ENCODE measurements around the gene ZBTB16.

The ZBTB16 gene

DNA sequence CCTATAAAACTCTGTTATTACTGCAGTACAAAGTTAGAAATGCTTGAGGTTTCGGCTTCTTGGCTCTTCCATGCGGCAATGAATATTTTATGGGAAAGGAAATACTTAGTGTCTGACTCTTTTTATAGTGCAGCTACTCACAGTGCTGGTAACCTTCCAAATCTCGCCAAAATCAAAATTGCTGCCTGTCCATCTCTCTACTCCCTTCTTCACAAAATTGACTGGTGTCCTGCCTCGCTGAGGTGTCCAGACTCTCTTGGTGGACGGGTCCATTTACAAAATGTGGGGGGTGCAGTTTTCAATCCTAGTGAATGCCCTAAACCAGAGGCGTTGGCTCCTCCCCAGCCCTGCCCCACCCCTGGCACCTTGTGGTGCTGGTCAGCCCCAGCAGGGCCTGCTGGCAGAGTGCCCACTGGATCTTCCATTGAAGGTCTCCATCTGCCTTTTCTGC lies 73.5 kb downstream of the ZBTB16 start:
- DNase-seq = no peak

DNA sequence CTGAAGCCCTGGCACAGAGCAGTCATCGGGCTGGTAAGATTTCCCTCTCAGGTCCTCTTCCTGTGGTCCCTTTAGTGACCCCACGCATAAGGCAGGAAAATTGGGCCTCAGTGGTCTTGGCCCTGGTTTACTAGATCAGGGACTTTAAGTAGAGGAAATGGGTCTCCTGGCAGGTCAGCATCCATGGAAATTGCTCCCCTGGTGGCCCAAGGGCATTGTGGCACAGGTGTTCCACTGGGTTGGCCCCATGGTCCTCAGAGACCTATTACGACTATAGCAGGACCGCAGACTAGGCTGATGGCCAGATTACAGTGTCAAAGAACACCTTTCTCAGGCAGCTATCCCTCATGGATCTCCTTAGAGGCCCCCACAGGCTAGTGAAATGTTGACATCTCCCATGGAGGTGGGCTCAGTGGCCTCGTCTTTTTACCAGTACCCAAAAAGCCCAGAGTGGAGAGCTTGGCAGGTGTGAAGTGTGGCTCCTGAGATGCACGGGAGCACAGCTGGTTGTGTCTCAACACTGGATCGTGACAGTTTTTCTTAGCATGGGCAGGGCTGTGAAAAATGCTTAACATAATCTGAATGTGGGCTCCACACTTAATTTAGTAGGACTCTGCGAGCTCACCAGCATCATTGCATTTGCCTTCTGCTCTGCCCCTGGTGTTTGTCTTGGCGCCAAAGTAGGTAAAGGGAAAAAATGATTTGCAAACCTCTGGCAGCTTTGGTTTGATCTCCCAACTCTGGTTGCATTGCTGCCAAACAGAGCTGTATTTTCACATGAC lies 74.2 kb downstream of the ZBTB16 start:
- DNase-seq = no peak

DNA sequence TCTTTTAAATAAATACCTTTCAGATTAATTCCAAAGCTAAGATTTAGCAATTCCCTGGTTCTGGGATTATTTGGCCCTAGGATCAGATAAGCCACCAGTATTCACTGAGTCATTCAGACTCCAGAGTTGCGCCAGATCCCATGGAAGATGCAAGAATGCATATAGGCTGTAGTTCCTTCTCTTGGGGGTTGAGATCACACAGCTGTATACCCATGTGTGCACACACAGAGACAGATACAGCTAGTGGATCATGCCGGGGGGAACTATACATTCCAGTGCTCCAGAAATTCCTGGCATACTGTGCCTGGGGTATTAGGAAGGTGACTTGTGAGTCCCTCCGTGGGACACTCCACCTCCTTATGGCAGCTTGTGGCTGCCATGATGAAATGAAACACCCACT lies 75.4 kb downstream of the ZBTB16 start:
- DNase-seq = no peak

DNA sequence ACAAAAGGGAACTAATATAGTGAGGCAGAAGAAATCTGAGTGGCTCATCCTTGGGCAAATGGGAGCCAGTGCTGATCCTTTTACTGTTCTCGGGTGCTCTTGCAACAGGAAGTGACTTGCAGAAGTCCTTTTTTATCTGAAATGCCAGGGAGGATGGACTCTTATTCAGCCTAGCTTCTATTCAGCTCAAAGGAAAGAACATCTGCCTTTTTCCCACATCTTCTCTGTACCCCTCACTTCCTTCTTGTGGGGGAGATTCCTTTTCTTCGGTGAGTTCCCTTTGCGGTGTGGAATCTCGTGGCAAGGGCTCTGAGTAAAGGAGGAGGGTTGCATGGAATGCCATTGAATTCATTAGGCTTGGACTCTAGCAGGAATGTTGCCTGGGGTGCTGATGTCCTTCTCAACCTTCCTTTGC lies 76.2 kb downstream of the ZBTB16 start:
- no peak for DNase-seq

DNA sequence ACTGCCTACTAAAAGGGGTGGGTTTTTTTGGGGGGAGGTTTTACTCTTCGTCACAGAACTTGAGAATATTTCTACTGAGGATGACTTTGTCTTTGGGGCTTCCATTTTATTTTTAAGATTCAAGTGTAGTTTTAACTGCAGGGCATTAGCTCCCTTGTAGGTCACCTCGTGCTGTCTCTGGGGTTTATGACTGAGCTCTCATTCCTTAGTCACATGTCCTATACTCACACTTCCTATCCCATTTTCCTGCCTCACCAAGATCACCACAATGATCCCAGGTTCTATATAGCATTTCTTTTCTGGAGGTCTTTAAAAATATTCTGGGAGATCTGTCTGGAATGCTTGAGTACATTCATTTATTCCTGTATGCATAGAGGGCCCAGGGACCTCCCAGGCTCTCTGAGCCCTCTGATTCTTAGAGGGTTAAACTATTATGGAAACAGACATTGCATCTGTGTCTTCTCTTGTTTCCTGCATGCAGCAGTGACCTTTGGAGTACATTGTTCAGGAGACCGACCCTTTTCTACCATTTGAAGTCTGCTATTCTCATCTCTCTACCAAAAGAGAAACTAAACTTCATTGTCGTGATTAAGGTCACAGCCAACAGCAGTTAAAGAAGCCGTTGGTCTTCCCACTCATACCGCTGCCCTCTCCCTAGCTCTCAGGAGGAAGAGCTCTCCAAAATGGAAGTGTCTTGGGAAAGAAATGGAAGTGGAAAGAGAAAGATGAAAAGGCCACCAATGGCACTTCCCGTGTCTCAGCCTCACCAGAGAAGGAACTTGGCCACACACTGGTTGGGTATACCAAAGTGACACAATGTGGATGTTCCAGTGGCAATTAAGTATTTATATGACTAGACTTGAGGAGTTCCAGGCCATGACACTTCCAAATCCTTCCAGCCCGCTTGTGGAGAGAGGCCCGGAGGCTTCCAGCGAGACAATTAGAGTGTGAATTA lies 77.5 kb downstream of the ZBTB16 start:
- DNase-seq = no peak

DNA sequence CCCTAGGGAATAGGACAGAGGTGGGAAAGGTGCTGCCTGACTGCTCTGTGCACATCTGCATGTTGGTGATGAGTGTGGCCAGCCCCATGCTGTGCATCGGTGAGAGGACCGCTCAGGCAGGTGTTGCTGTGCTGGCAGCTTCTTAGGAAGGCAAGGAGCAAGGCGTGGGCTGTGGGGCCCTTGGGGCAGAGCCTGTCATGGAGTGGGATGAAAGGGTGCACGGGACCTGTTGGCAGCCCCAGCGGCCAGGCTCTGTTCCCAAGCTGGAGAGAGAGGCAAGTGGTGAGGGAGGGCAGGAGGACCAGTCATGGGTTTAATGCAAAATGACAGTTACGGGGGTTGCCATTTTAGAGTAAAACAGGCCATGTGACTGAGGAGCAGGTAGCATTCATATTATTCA lies 78.3 kb downstream of the ZBTB16 start:
- DNase-seq = no peak

DNA sequence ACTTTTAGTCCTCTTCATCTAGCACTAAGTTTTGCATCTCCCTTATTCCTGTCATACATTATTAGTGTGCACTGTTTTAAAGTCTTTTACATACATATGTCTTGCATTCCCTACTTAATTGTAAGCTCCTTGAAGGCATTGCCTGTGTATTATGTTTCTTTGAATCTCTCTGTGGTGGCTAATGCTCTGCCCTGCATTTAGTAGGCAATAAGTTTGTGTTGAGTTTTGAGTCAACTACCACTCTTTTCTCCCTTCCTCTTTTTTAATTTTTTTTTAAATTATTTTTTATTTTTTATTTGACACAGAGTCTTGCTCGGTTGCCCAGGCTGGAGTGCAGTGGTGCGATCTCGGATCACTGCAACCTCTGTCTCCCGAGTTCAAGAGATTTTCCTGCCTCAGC lies 78.9 kb downstream of the ZBTB16 start:
- no peak for DNase-seq

DNA sequence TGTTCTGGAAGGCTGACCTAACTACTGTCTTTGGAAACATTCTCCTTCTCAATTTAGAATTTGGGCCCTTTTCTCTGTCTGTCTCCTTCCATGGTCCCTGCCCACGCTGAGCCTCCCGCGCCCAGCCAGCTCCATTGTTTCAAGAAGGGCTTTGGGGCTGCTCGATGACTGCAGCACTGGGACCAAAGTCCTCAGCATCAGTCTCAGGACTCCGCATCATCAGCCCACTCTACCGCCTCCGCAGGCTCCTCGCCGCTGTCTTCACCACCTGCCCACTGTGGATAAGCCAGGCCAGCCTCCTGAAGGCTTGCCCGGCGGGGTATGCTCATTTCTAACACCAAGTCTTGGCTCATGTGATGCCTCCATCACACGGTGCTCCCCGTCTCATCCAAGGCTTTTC lies 81.3 kb downstream of the ZBTB16 start:
- no peak for DNase-seq

DNA sequence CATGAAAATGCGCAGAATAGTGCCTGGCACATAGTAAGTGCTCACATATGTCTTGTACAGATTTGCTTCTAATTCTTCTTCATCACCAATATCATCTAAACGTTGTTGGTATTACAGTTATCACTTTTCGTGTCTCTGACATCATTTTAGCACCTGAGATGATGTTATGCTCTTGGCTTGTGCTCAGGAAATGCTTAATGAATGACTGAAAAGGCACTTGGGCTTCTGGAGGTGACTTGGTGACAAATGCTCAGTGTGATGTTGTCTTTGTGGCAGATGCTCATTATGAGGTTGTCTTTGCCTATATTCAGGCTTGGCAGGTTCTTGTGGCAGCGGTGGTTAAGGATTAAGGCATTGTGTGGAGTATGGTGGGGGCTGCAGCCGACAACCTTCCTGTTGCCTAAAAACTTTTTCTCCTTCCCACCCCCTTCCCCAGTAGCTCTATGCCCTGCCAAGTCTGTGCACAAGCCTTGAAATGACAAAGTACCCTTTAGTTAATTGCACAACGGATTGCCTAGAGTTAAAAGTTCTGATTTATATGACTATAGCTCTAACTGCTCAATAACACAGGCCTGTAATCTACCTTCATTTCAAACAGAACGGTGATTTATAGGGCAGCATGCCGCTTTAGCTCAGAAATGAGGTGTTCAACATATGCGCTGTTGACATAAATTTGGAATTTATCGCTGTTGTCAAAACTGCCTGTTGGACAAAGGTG lies 82.5 kb downstream of the ZBTB16 start:
- no peak for DNase-seq

DNA sequence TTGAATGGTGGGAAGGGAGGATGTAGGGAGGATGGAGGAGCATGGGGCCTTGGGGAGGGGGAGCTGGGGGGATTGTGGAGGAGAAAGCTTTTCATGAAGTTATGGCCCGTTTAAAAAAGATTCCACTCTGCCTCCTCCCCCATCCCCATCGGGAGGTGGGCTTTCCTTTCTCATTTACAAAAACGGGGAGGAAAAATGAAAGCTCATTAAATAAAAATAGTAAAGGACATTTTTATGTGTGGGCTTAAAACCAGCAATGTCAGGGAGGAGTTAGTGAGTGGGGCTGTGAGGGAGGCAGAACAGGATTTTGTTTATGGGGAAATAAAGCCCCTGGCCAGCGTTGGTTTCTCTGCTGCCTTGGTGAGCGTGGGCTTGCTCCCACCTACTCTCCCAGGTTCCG lies 83.2 kb downstream of the ZBTB16 start:
- DNase-seq = no peak

DNA sequence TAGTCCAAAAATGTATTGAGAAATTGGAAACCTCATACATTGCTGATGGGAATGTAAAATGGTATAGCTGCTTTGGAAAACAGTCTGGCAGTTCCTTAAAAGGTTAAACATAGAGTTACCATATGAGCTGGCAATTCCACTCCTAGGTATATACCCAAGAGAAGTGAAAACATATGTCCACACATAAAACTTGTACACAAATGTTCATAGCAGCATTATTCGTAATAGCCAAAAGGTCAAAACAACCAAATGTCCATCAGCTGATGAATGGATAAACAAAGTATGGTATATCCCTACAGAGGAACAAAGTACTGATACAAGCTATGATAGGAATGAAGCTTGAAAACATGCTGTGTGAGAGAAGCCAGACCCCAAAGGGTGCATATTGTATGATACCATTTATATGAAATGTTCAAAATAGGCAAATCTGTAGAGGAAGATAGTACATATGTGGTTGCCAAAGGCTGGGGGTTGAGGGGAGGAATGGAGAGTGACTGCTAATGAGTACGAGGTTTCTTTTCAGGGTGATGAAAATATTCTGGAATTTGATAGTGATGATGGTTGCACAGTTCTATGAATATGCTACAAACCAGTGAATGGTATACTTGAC lies 85.8 kb downstream of the ZBTB16 start:
- DNase-seq = no peak

DNA sequence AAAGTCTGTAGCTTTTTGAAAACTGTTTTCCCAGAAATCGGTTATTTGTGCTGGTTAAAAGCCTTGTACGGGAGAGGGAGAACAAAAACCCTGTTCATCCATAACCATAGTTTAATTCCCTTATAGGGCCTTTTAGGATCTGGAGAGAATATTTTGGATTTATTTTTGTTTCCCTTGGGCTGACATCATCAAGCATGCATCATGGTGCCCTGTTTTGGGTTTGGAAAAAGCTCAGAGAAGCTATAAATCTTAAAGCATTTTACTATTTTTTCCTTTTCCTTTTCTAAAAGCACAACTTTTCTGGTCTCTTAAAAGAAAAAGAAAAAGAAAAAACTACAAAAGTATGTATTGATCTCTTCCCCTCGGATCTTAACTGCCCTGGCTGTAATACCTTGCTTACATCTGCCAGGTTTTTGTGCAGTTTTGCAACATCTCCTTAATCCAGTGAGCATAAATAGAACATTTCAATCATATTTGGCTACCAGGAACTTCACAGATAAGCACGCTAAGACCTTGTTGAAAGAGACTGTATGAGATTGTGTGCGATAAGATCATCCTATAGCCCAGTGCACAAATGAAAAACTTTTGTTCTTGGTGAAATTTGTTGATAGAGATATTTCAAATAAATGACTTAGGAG lies 88.0 kb downstream of the ZBTB16 start:
- DNase-seq = no peak

DNA sequence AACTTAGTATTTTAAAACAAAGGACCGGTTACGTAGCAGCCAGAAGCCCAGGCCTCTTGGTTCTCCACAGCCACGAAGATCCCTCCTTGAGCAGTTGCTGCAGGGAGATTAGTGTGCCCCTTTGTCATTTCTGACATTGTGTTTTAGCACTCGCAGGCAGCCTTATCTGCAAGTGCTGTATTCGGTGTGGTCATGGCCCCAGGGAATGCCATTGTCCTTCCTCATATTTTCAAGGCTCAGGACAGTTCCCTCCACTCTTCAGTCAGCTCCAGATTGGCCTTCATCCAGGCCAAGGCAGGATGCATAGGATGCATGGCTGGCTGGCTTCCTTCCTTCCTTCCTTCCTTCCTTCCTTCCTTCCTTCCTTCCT lies 88.5 kb downstream of the ZBTB16 start:
- DNase-seq = no peak

DNA sequence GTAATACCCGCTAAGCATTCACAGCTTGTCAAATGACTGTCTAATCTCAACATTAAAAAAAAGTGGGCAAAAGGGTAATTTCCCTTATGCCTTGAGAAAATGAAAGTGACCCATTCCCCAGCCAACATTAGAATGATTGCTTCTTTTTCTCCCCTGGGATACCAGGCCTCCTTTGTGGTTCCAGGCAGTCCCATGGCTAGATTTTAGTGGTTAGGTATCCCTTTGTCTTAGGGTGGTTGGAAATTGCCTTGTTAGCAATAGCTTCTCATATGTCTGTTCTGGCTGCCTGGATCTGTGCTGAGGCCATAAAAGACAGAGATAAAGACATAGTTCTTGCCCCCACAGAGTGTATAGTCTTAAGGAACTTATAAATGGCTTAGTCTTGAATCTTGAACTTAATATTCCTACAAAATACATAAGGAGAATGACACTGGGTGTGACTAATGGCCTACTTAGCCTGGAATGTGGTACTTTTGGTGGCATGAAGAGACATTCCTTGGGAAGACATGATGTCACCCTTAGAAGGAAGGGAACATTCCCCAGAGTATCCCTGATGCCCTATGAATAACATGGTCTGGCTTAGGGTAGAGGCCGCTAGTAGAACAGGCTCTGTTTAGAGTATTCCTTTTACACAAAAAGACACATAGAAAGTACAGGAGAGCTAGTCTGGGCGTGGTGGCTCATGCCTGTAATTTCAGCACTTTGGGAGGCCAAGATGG lies 90.3 kb downstream of the ZBTB16 start:
- no peak for DNase-seq

DNA sequence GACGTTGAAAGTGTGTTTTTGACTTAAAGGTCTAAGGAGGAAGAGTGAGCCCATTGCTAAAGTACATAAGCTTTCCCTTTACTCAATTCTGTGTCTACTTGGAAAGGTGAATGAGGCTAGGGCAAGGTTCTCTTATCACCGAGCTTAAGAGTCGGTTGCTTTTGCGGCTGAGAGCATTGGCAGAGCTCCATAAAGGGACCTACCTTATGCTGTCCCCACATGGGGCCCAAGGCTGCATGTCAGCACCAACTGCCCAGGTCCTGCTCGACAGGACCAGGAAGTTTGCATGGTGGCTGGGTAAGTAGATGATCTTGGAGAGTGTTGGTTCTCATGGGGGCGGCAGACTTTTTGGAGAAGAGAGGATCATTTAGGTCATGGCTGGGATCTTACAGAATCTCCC lies 91.2 kb downstream of the ZBTB16 start:
- no peak for DNase-seq

DNA sequence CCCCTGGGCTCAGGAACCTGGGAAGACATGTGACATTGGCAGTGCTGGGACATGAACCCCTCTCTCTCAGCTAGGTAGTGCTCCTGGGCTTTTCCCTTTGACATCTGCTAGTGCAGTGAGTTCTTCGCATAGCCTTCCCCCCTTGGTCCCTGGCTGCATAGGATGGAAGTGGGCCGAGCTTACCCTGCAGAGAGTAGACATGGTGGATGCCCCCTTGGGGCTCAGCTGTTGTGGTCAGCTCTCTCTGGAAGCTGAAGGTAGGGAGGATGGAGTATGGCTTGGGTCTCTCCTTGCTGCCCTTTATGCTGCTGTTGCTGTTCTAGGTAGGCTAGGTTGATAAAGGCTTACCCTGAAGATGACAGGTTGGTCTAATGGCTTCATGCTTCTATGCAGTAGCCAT lies 92.1 kb downstream of the ZBTB16 start:
- no peak for DNase-seq

DNA sequence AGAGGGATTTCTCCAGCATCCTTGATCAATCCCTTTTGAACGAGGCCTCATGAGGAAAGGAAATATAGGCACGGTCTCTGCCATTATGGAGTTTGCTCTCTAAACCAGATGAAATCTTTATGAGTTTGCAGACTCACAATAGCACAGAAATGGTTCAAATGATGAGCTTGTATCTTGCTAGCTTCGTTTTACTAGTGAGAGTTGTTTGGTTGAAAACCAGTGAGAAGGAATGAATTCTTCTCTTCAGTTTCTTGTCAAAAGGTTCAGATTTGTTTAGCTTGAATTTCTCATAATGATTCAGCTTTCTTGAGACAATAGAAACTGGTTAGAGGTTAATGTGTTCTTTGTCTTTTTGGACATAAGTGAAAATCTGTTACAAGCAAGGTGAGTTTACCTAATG lies 92.7 kb downstream of the ZBTB16 start:
- DNase-seq = no peak

DNA sequence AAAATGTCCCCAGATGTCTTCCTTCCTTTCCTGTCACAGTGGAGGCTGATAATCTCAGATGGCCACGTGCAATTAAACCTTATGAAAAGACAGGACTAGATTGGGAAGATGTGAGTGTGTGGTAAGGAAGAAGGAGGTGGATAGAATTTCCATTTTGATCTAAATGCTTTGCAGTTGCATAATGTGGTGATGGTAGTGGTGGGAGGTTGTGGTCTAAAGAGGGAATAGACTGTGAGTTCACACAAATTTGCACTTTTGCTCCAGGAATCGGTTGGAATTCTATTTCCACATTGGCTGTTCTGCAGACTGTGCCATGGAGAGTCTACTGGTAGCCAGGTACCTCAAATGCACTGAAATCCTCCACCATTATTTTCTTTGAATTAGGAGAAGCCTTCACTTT lies 93.3 kb downstream of the ZBTB16 start:
- DNase-seq = no peak

DNA sequence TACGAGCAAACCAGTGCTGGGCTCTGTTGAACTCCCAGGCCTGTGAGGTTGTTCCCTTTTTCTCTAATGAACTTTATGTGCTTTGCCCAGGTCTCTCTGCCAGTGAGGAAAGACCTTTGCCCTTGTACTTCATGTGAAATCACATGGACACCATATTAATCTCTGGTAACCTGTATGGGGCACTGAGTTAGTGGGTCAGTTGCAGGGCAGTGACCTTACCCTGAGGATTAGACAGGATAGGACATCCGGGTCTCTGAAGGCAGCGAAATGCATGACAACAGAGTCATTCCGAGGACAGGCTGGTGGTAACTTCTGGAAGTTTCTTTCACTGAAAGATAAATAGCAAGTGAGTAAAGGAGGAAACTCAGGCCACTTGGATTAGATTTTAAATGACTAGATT lies 93.7 kb downstream of the ZBTB16 start:
- no peak for DNase-seq

DNA sequence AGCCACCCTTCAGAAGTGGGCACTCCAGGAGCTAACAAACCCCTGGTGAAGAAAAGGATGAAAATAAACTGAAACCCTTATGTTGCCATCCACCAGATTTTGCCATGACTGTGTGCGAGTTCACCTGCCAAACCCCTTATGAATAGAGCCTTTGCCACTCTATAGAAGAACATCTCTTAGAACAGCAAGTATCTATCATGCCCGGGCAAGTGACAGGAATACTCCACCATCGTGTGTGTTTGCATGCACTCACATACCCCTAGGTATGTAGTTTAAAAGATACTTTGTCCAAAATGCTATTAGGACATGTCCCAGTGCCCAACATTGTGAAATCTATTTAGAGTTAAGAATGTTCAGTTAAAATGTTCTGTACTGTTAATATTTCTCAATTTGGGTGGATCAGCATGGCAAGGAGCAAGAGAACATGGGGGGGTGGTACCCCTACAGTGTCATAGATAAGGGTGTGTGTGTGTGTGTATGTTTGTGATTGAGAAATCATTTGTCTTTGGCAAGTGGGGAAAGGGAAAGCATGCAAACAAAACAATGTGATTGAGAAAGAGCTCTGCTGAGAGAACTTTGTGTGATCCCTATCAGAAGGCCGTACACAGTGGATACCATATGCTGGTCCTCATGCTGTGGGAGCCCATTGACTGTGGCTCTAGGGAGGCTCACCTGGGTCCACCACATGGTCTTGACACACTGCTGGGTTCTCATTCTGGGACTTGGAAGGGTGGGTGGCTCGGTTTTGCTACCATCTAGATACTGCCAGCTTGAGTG lies 94.9 kb downstream of the ZBTB16 start:
- no peak for DNase-seq

DNA sequence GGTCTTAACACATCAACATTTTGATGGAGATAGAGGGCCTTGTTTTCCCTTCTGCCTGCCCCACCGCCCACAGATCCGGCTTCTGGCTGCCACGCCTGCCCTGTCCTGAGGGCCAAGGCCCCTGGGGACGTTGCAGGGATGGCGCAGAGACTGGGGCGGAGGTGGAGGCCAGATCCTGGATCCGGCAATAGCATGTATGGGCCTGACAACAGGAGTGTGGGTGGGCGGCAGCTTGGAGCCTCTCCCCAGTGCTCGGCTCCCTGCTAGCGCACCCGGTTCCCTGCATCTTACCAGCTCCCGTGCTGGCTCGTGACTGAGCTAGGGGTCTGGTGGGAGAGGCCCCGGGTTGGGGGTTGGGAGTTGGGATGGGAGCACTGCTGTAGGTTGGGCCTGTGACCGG lies 95.6 kb downstream of the ZBTB16 start:
- DNase-seq = no peak
